ENCODE measurements around the gene HTRA3. TPM values are rescaled to one million over a fixed set of nuclear protein-coding genes. Genes with fewer than 3 reads are reported as not detected.

HTRA3 gene
- total RNA-seq, 1 experiment from 2014 or later: 0.64 TPM

GRCh38 chr4:8239226-8239625, 30.3 kb upstream of the HTRA3 start:
- Histone ChIP-seq H3K27ac (ENCODE audit: low read depth, low read length, poor library complexity, severe bottlenecking) (no peak overlapping the region), H3K27me3 (replicated peaks; ENCODE audit: insufficient read depth, low read depth, low read length, poor library complexity) (no peaks in the 10 kb centered on the region), H3K36me3 (ENCODE audit: insufficient read depth, low read length, poor library complexity, severe bottlenecking) (no peaks in the 10 kb centered on the region), H3K9me3 (ENCODE audit: low read depth, low read length, poor library complexity, severe bottlenecking) (no peaks in the 10 kb centered on the region), H3K4me3 (ENCODE audit: low read depth, low read length, poor library complexity, severe bottlenecking) (no peak overlapping the region), H3K4me1 (ENCODE audit: insufficient read depth, low read length, poor library complexity, severe bottlenecking) (no peaks in the 10 kb centered on the region)
- ChIA-PET POLR2A (ENCODE audit: low non-redundant PET) (no interaction called here), CTCF (no interaction called here)
- intact Hi-C loops (cut with micrococcal nuclease; ENCODE audit: unreplicated experiment): no loop called here
- no peak for DNase-seq (ENCODE audit: low spot score)
- BruUV-seq (replicated peaks): no TSS peak
- TF ChIP-seq EZH2 (IDR thresholded peaks at IDR 0.05; ENCODE audit: borderline replicate concordance, low read depth, low read length, poor library complexity, severe bottlenecking) (no peak), CTCF (conservative IDR thresholded peaks at IDR 0.05; ENCODE audit: low read depth, low read length) (no peak)

- Histone ChIP-seq H3K4me3 (ENCODE audit: low read depth, low read length, poor library complexity, severe bottlenecking) (no peak overlapping the region), H3K27me3 (replicated peaks; ENCODE audit: insufficient read depth, low read depth, low read length, poor library complexity) (no peaks in the 10 kb centered on the region), H3K4me1 (ENCODE audit: insufficient read depth, low read length, poor library complexity, severe bottlenecking) (no peaks in the 10 kb centered on the region), H3K9me3 (ENCODE audit: low read depth, low read length, poor library complexity, severe bottlenecking) (no peaks in the 10 kb centered on the region), H3K36me3 (ENCODE audit: insufficient read depth, low read length, poor library complexity, severe bottlenecking) (no peaks in the 10 kb centered on the region), H3K27ac (ENCODE audit: low read depth, low read length, poor library complexity, severe bottlenecking) (no peak overlapping the region)
- intact Hi-C loops (cut with micrococcal nuclease; ENCODE audit: unreplicated experiment): no loop called here
- BruUV-seq (replicated peaks): no TSS peak
- ChIA-PET POLR2A (ENCODE audit: low non-redundant PET) (no interaction called here), CTCF (no interaction called here)
- DNase-seq (ENCODE audit: low spot score): no peak
- TF ChIP-seq CTCF (conservative IDR thresholded peaks at IDR 0.05; ENCODE audit: low read depth, low read length) (no peak), EZH2 (IDR thresholded peaks at IDR 0.05; ENCODE audit: borderline replicate concordance, low read depth, low read length, poor library complexity, severe bottlenecking) (no peak)
Measured at GRCh38 chr4:8239661-8240060, 29.9 kb upstream of the HTRA3 start.

GRCh38 chr4:8240211-8241041, 29.1 kb upstream of the HTRA3 start:
- TF ChIP-seq EZH2 (IDR thresholded peaks at IDR 0.05; ENCODE audit: borderline replicate concordance, low read depth, low read length, poor library complexity, severe bottlenecking) (no peak), CTCF (conservative IDR thresholded peaks at IDR 0.05; ENCODE audit: low read depth, low read length) (no peak)
- CTCF ChIA-PET: no interaction called here
- Histone ChIP-seq H3K4me3 (ENCODE audit: low read depth, low read length, poor library complexity, severe bottlenecking) (no peak overlapping the region), H3K9me3 (ENCODE audit: low read depth, low read length, poor library complexity, severe bottlenecking) (no peaks in the 10 kb centered on the region), H3K27me3 (replicated peaks; ENCODE audit: insufficient read depth, low read depth, low read length, poor library complexity) (no peaks in the 10 kb centered on the region), H3K27ac (ENCODE audit: low read depth, low read length, poor library complexity, severe bottlenecking) (no peak overlapping the region), H3K4me1 (ENCODE audit: insufficient read depth, low read length, poor library complexity, severe bottlenecking) (no peaks in the 10 kb centered on the region), H3K36me3 (ENCODE audit: insufficient read depth, low read length, poor library complexity, severe bottlenecking) (no peaks in the 10 kb centered on the region)
- POLR2A ChIA-PET (ENCODE audit: low non-redundant PET): no interaction called here
- intact Hi-C loops (cut with micrococcal nuclease; ENCODE audit: unreplicated experiment): no loop called here
- no TSS peak for BruUV-seq (replicated peaks)
- DNase-seq (ENCODE audit: low spot score): no peak
